Neural progenitor cell (in vitro differentiated cells): ENCODE data around the gene TP73.

Experiments
- EZH2 ChIP-seq: fragments of 200-600 bp; sonication (generic); IDR thresholded peaks from 2 replicates; pipeline ENCODE4 v1.6.1; 2017; ENCODE audit warnings: antibody characterized with exemption, mild to moderate bottlenecking, moderate library complexity
- TF ChIP-seq, protein P1 (sequence below): fragments of 200-600 bp; sonication (generic); IDR thresholded peaks from 2 replicates; pipeline ENCODE4 v1.5.1; 2017; ENCODE audit warnings: antibody characterized with exemption, mild to moderate bottlenecking

GRCh38 chr1:3745071-3745470 lies 92.8 kb downstream of the TP73 start:
- TF ChIP-seq, protein P1, sequence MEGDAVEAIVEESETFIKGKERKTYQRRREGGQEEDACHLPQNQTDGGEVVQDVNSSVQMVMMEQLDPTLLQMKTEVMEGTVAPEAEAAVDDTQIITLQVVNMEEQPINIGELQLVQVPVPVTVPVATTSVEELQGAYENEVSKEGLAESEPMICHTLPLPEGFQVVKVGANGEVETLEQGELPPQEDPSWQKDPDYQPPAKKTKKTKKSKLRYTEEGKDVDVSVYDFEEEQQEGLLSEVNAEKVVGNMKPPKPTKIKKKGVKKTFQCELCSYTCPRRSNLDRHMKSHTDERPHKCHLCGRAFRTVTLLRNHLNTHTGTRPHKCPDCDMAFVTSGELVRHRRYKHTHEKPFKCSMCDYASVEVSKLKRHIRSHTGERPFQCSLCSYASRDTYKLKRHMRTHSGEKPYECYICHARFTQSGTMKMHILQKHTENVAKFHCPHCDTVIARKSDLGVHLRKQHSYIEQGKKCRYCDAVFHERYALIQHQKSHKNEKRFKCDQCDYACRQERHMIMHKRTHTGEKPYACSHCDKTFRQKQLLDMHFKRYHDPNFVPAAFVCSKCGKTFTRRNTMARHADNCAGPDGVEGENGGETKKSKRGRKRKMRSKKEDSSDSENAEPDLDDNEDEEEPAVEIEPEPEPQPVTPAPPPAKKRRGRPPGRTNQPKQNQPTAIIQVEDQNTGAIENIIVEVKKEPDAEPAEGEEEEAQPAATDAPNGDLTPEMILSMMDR: no peak
- TF ChIP-seq EZH2: no peak
